Measurements from ENCODE around the gene C1QTNF12.

The C1QTNF12 gene

GRCh38 chr1:1245178-1245816 lies 1.2 kb downstream of the C1QTNF12 start:
- H4K20me1 ChIP-seq (ENCODE audit: insufficient read depth): no peaks in the 10 kb centered on the region
- H3K4me2 ChIP-seq: no peak overlapping the region
- no peak overlapping the region for H2AFZ ChIP-seq (ENCODE audit: low read depth)
- no peak overlapping the region for H3K4me3 ChIP-seq (IDR thresholded peaks at IDR 0.05; ENCODE audit: insufficient read depth, low read depth, low read length)
- TF ChIP-seq CTCF (conservative IDR thresholded peaks at IDR 0.05; ENCODE audit: low read depth, low read length): no peak
- H3K9ac ChIP-seq: no peak overlapping the region
- no peaks in the 10 kb centered on the region for H3K36me3 ChIP-seq (ENCODE audit: insufficient read depth)
- no peak overlapping the region for H3K27ac ChIP-seq
- H3K4me1 ChIP-seq (ENCODE audit: low read depth, poor library complexity, severe bottlenecking): no peaks in the 10 kb centered on the region
- H3K27me3 ChIP-seq (ENCODE audit: insufficient read depth, low read depth): peaks cover 46% of the 10 kb centered on the region
- H3K79me2 ChIP-seq (ENCODE audit: insufficient read depth, low read depth): no peaks in the 10 kb centered on the region

GRCh38 chr1:1244192-1244811 lies 2.2 kb downstream of the C1QTNF12 start:
- Histone ChIP-seq H3K27me3 (ENCODE audit: insufficient read depth, low read depth) (peaks cover 55% of the 10 kb centered on the region), H3K4me1 (ENCODE audit: low read depth, poor library complexity, severe bottlenecking) (no peaks in the 10 kb centered on the region), H2AFZ (ENCODE audit: low read depth) (no peak overlapping the region), H3K4me2 (no peak overlapping the region), H3K36me3 (ENCODE audit: insufficient read depth) (no peaks in the 10 kb centered on the region), H4K20me1 (ENCODE audit: insufficient read depth) (no peaks in the 10 kb centered on the region), H3K27ac (no peak overlapping the region), H3K4me3 (IDR thresholded peaks at IDR 0.05; ENCODE audit: insufficient read depth, low read depth, low read length) (no peak overlapping the region), H3K79me2 (ENCODE audit: insufficient read depth, low read depth) (no peaks in the 10 kb centered on the region), H3K9ac (no peak overlapping the region)
- TF ChIP-seq CTCF (conservative IDR thresholded peaks at IDR 0.05; ENCODE audit: low read depth, low read length): no peak

- Histone ChIP-seq H3K4me3 (IDR thresholded peaks at IDR 0.05; ENCODE audit: insufficient read depth, low read depth, low read length) (no peak overlapping the region), H3K36me3 (ENCODE audit: insufficient read depth) (no peaks in the 10 kb centered on the region), H3K4me1 (ENCODE audit: low read depth, poor library complexity, severe bottlenecking) (no peaks in the 10 kb centered on the region), H3K4me2 (no peak overlapping the region), H4K20me1 (ENCODE audit: insufficient read depth) (no peaks in the 10 kb centered on the region), H2AFZ (ENCODE audit: low read depth) (no peak overlapping the region), H3K79me2 (ENCODE audit: insufficient read depth, low read depth) (no peaks in the 10 kb centered on the region), H3K9ac (no peak overlapping the region), H3K27me3 (ENCODE audit: insufficient read depth, low read depth) (peaks cover 60% of the 10 kb centered on the region), H3K27ac (no peak overlapping the region)
- no peak for TF ChIP-seq CTCF (conservative IDR thresholded peaks at IDR 0.05; ENCODE audit: low read depth, low read length)
These were observed 2.7 kb downstream of the C1QTNF12 start for GRCh38 chr1:1243807-1244191.

GRCh38 chr1:1243266-1243660 lies 3.3 kb downstream of the C1QTNF12 start:
- H3K4me1 ChIP-seq (ENCODE audit: low read depth, poor library complexity, severe bottlenecking): no peaks in the 10 kb centered on the region
- no peaks in the 10 kb centered on the region for H4K20me1 ChIP-seq (ENCODE audit: insufficient read depth)
- no peak overlapping the region for H3K27ac ChIP-seq
- H3K4me3 ChIP-seq (IDR thresholded peaks at IDR 0.05; ENCODE audit: insufficient read depth, low read depth, low read length): no peak overlapping the region
- no peaks in the 10 kb centered on the region for H3K36me3 ChIP-seq (ENCODE audit: insufficient read depth)
- peaks cover 62% of the 10 kb centered on the region for H3K27me3 ChIP-seq (ENCODE audit: insufficient read depth, low read depth)
- no peak for TF ChIP-seq CTCF (conservative IDR thresholded peaks at IDR 0.05; ENCODE audit: low read depth, low read length)
- no peaks in the 10 kb centered on the region for H3K79me2 ChIP-seq (ENCODE audit: insufficient read depth, low read depth)
- no peak overlapping the region for H3K4me2 ChIP-seq
- H2AFZ ChIP-seq (ENCODE audit: low read depth): no peak overlapping the region
- no peak overlapping the region for H3K9ac ChIP-seq
